DMS79 (cell line): Measurements from ENCODE around the gene ABLIM2.

ENCODE experiments used
- DNase-seq: peaks from one replicate; lab custom pipeline; 2025; lab: John Stamatoyannopoulos, UW

ABLIM2 gene

GRCh38 chr4:8158710-8159536 is at the start of gene ABLIM2:
Gene ABLIM2, minus strand, starts transcription at chr4:8158813. Its CDS starts 124 bp downstream, at chr4:8158689.
- DNase-seq, result peak; percentile 74

- no peak for DNase-seq
These were observed 48.7 kb upstream of the ABLIM2 start for GRCh38 chr4:8207314-8207713.

- peak; percentile 69 for DNase-seq
These were observed 47.4 kb upstream of the ABLIM2 start for GRCh38 chr4:8205749-8206611.

- DNase-seq, result no peak
These were observed 46.7 kb upstream of the ABLIM2 start for GRCh38 chr4:8205241-8205707.

- no peak for DNase-seq
These were observed 46.1 kb upstream of the ABLIM2 start for GRCh38 chr4:8204576-8205227.

GRCh38 chr4:8203817-8204216 is 45.2 kb upstream of the ABLIM2 start:
- DNase-seq, result no peak

GRCh38 chr4:8203052-8203401 is 44.4 kb upstream of the ABLIM2 start:
- no peak for DNase-seq

GRCh38 chr4:8202108-8203051 is 43.8 kb upstream of the ABLIM2 start:
- no peak for DNase-seq

GRCh38 chr4:8201321-8201781 is 42.7 kb upstream of the ABLIM2 start:
- DNase-seq, result no peak

GRCh38 chr4:8200302-8200975 is 41.8 kb upstream of the ABLIM2 start:
- no peak for DNase-seq

- DNase-seq, result no peak
These were observed 41.1 kb upstream of the ABLIM2 start for GRCh38 chr4:8199594-8200301.

GRCh38 chr4:8198906-8199593 is 40.4 kb upstream of the ABLIM2 start, which contains the start of gene SH3TC1:
Gene SH3TC1, plus strand, starts transcription at chr4:8199290. Its CDS starts 5,905 bp downstream, at chr4:8205195.
- DNase-seq, result no peak

GRCh38 chr4:8198206-8198905 is 39.7 kb upstream of the ABLIM2 start:
- no peak for DNase-seq

- no peak for DNase-seq
These were observed 38.9 kb upstream of the ABLIM2 start for GRCh38 chr4:8197521-8197920.

- no peak for DNase-seq
These were observed 37.3 kb upstream of the ABLIM2 start for GRCh38 chr4:8195841-8196458.

- DNase-seq, result no peak
These were observed 36.8 kb upstream of the ABLIM2 start for GRCh38 chr4:8195431-8195830.

GRCh38 chr4:8194306-8195242 is 36.0 kb upstream of the ABLIM2 start:
- no peak for DNase-seq
